ENCODE results near the gene MYO1E. TPM values are rescaled to one million over a fixed set of nuclear protein-coding genes. Genes with fewer than 3 reads are reported as not detected.

MYO1E gene
- total and polyA plus RNA-seq, 2 of the 8 experiments (the other 6 are each of a cell fraction or from before 2014, with no cell fraction given), result 19.6 to 142 TPM

DNA sequence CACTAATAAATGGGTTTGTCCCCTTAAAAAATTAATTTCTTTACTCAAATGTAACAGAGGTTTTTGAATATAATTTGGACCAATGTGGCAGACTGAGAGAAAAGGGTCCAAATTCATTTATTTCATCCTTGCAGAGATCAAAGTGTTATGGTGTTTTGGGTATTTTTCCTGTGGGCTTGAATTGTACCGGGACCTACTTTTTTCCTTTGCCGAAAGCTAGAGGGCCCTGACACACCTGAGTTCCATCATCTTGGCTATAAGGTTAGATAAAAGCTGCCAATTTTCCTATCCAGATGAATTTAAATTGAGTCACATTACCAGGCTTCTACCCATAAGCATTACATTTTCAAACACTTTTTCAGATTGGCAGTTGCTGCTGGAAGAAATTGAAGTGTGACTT lies 266.8 kb downstream of the MYO1E start:
- Histone ChIP-seq H3K23me2 (ENCODE audit: low read depth, low read length) (no peaks in the 10 kb centered on the region), H4K8ac (ENCODE audit: extremely low read depth, insufficient read depth, low read length) (no peak overlapping the region), H2AK5ac (ENCODE audit: low read depth, low read length) (no peak overlapping the region), H3K18ac (ENCODE audit: extremely low read depth, low read length) (no peak overlapping the region), H3K23ac (ENCODE audit: insufficient read length) (no peak overlapping the region), H2AFZ (ENCODE audit: low read length) (no peak overlapping the region), H3K4me1 (replicated peaks in 1 of 4; ENCODE audit: control insufficient read depth in 3 of 4, insufficient read depth in 4 of 4, low read length in 3 of 4) (peaks cover 0 to 2% (median 0%) of the 10 kb centered on the region in 4 experiments; a peak in 2 of 7 replicates), H4K20me1 (replicated peaks in 1 of 2; ENCODE audit: control insufficient read depth in 1 of 2, insufficient read depth in 2 of 2, low read length in 2 of 2) (no peaks in the 10 kb centered on the region), H4K5ac (ENCODE audit: insufficient read length, low read depth, low read length) (no peak overlapping the region), H2BK15ac (ENCODE audit: low read length) (no peak overlapping the region), H3K14ac (ENCODE audit: insufficient read length) (no peak overlapping the region), H2BK120ac (replicated peaks; ENCODE audit: low read depth, low read length) (no peak overlapping the region), H3K27me3 (replicated peaks in 1 of 4; ENCODE audit: control insufficient read depth in 3 of 4, extremely low read depth in 1 of 4, insufficient read depth in 3 of 4, low read length in 3 of 4) (no peaks in the 10 kb centered on the region), H3K4ac (replicated peaks; ENCODE audit: insufficient read length, low read depth, low read length) (no peak overlapping the region), H3K27ac (ENCODE audit: low read depth, low read length) (no peak overlapping the region), H3K4me2 (ENCODE audit: insufficient read depth in 1 of 2, low read depth in 2 of 2, low read length in 2 of 2) (peak overlapping the region; percentile 64 to 81), H2BK12ac (ENCODE audit: low read depth, low read length) (no peak overlapping the region), H3K9ac (replicated peaks in 1 of 4; ENCODE audit: extremely low read depth in 1 of 4, low read depth in 3 of 4, low read length in 3 of 4) (peak overlapping the region in 3 of 4 experiments; percentile 72 to 89 (median 87); a peak in 5 of 7 replicates), H3K79me2 (ENCODE audit: control insufficient read depth in 1 of 2, insufficient read depth in 2 of 2, low read length in 2 of 2) (peaks cover 0 to 11% of the 10 kb centered on the region in 2 experiments; a peak in 2 of 4 replicates), H3K79me1 (ENCODE audit: low read depth, low read length) (no peaks in the 10 kb centered on the region), H3K56ac (replicated peaks; ENCODE audit: insufficient read length, low read depth, low read length) (no peak overlapping the region), H4K91ac (replicated peaks; ENCODE audit: insufficient read length, low read length) (no peak overlapping the region), H3K36me3 (ENCODE audit: control insufficient read depth in 2 of 4, insufficient read depth in 4 of 4, low read length in 3 of 4) (peaks cover 12 to 34% (median 25%) of the 10 kb centered on the region in 4 experiments), H3K4me3 (ENCODE audit: extremely low read depth in 1 of 4, insufficient read depth in 2 of 4, low read depth in 3 of 4, low read length in 4 of 4) (peak overlapping the region; percentile 67 to 87 (median 80)), H2BK20ac (ENCODE audit: low read length) (no peak overlapping the region), H2BK5ac (ENCODE audit: low read depth, low read length) (no peak overlapping the region), H3K9me3 (ENCODE audit: insufficient read depth in 2 of 2, low read depth in 1 of 2, low read length in 1 of 2) (no peaks in the 10 kb centered on the region)
- no peak for DNase-seq (ENCODE audit: low read depth in 1 of 2, low spot score in 2 of 2)
- CTCF ChIA-PET (ENCODE audit: partially characterized antibody), result interaction anchor here (0.6 to 1.0 kb wide), 3 partner anchors 126 to 530 kb away, joined by 3 read pairs; no protein-coding TSS in a partner anchor
- POLR2A ChIA-PET (ENCODE audit: partially characterized antibody), result interaction anchor here (1.0 to 1.3 kb wide), 3 partner anchors 8 to 118 kb away, joined by 3 read pairs; no protein-coding TSS in a partner anchor
- no peak for FAIRE-seq
- WGBS, 2 experiments (ENCODE audit: extremely low coverage in 1 of 2, insufficient coverage in 1 of 2, insufficient read length in 1 of 2, insufficient replicate concordance in 2 of 2, low coverage in 1 of 2, low lambda C conversion rate in 2 of 2, missing lambda C conversion rate in 1 of 2), result 33% methylated on average over 2 of the region's 2 CpGs; no CpG with 5 or more reads in 1 of the 2 experiments
- TF ChIP-seq JUN (IDR thresholded peaks at IDR 0.05; ENCODE audit: low read depth, low read length), result no peak
- TF ChIP-seq, protein P1, sequence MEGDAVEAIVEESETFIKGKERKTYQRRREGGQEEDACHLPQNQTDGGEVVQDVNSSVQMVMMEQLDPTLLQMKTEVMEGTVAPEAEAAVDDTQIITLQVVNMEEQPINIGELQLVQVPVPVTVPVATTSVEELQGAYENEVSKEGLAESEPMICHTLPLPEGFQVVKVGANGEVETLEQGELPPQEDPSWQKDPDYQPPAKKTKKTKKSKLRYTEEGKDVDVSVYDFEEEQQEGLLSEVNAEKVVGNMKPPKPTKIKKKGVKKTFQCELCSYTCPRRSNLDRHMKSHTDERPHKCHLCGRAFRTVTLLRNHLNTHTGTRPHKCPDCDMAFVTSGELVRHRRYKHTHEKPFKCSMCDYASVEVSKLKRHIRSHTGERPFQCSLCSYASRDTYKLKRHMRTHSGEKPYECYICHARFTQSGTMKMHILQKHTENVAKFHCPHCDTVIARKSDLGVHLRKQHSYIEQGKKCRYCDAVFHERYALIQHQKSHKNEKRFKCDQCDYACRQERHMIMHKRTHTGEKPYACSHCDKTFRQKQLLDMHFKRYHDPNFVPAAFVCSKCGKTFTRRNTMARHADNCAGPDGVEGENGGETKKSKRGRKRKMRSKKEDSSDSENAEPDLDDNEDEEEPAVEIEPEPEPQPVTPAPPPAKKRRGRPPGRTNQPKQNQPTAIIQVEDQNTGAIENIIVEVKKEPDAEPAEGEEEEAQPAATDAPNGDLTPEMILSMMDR (IDR thresholded peaks at IDR 0.05; ENCODE audit: control extremely low read depth in 1 of 3, insufficient read depth in 1 of 3, low read depth in 1 of 3, low read length in 3 of 3), result peak in 1 of 3 experiments; percentile 11; a peak in 1 of 4 replicates
- no peak for TF ChIP-seq ASH2L (IDR thresholded peaks at IDR 0.05; ENCODE audit: low read length)
- peak; percentile 31; the same call in 1 of the 2 replicates for TF ChIP-seq CHD1 (IDR thresholded peaks at IDR 0.05; ENCODE audit: low read depth, low read length)
